ENCODE data around the gene TMEM80. TPM values are rescaled to one million over a fixed set of nuclear protein-coding genes. Genes with fewer than 3 reads are reported as not detected.

TMEM80 gene
- total and polyA plus RNA-seq, 10 of the 15 experiments (the other 5 are each of a cell fraction or from before 2014, with no cell fraction given), result 6.7 to 30.9 (median 20.7) TPM

- TF ChIP-seq ATF3 (IDR thresholded peaks at IDR 0.05; ENCODE audit: borderline replicate concordance, extremely low read depth, low read depth, low read length) (no peak), TCF3 (IDR thresholded peaks at IDR 0.05; ENCODE audit: borderline replicate concordance, insufficient read depth, low read depth, low read length) (no peak), JUND (IDR thresholded peaks at IDR 0.05; ENCODE audit: low read depth, low read length) (no peak), IKZF1 (conservative IDR thresholded peaks at IDR 0.05) (no peak), RUNX3 (IDR thresholded peaks at IDR 0.05; ENCODE audit: low read length) (no peak)
- TF ChIP-seq, protein P1, sequence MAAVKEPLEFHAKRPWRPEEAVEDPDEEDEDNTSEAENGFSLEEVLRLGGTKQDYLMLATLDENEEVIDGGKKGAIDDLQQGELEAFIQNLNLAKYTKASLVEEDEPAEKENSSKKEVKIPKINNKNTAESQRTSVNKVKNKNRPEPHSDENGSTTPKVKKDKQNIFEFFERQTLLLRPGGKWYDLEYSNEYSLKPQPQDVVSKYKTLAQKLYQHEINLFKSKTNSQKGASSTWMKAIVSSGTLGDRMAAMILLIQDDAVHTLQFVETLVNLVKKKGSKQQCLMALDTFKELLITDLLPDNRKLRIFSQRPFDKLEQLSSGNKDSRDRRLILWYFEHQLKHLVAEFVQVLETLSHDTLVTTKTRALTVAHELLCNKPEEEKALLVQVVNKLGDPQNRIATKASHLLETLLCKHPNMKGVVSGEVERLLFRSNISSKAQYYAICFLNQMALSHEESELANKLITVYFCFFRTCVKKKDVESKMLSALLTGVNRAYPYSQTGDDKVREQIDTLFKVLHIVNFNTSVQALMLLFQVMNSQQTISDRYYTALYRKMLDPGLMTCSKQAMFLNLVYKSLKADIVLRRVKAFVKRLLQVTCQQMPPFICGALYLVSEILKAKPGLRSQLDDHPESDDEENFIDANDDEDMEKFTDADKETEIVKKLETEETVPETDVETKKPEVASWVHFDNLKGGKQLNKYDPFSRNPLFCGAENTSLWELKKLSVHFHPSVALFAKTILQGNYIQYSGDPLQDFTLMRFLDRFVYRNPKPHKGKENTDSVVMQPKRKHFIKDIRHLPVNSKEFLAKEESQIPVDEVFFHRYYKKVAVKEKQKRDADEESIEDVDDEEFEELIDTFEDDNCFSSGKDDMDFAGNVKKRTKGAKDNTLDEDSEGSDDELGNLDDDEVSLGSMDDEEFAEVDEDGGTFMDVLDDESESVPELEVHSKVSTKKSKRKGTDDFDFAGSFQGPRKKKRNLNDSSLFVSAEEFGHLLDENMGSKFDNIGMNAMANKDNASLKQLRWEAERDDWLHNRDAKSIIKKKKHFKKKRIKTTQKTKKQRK (IDR thresholded peaks at IDR 0.05; ENCODE audit: low read depth, low read length), result no peak
- TF ChIP-seq, protein P2, sequence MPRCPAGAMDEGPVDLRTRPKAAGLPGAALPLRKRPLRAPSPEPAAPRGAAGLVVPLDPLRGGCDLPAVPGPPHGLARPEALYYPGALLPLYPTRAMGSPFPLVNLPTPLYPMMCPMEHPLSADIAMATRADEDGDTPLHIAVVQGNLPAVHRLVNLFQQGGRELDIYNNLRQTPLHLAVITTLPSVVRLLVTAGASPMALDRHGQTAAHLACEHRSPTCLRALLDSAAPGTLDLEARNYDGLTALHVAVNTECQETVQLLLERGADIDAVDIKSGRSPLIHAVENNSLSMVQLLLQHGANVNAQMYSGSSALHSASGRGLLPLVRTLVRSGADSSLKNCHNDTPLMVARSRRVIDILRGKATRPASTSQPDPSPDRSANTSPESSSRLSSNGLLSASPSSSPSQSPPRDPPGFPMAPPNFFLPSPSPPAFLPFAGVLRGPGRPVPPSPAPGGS (IDR thresholded peaks at IDR 0.05; ENCODE audit: borderline replicate concordance, insufficient read depth, low read depth, low read length, poor library complexity, severe bottlenecking), result no peak
- TF ChIP-seq, protein P3, sequence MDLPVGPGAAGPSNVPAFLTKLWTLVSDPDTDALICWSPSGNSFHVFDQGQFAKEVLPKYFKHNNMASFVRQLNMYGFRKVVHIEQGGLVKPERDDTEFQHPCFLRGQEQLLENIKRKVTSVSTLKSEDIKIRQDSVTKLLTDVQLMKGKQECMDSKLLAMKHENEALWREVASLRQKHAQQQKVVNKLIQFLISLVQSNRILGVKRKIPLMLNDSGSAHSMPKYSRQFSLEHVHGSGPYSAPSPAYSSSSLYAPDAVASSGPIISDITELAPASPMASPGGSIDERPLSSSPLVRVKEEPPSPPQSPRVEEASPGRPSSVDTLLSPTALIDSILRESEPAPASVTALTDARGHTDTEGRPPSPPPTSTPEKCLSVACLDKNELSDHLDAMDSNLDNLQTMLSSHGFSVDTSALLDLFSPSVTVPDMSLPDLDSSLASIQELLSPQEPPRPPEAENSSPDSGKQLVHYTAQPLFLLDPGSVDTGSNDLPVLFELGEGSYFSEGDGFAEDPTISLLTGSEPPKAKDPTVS (IDR thresholded peaks at IDR 0.05; ENCODE audit: low read depth, low read length), result no peak
Measured at GRCh38 chr11:656866-657265, 38.8 kb upstream of the TMEM80 start (continued).

All from GM12878 (cell line).